ENCODE results near the gene PLK4.
"Not testable (repeated sequence)": the region's sequence is repeated elsewhere in the genome, so short reads cannot be mapped to it uniquely, and the experiment has no call there.

PLK4 gene

GRCh38 chr4:127916512-127916911 is 35.8 kb downstream of the PLK4 start:
- no peak for TF ChIP-seq CTCF (IDR thresholded peaks at IDR 0.05; ENCODE audit: unreplicated experiment in 3 of 3)
- peaks cover 4% of the 10 kb centered on the region for H3K36me3 Mint-ChIP-seq (ENCODE audit: low read depth)
- H3K27me3 Mint-ChIP-seq (ENCODE audit: low read depth) = no peaks in the 10 kb centered on the region
- no peaks in the 10 kb centered on the region for H3K9me3 Mint-ChIP-seq
- no peak overlapping the region for H3K27ac Mint-ChIP-seq
- peaks cover 5% of the 10 kb centered on the region for H3K4me1 Mint-ChIP-seq
- H3K4me3 Mint-ChIP-seq = no peak overlapping the region

GRCh38 chr4:127917151-127917550 is 36.5 kb downstream of the PLK4 start:
- Mint-ChIP-seq H3K36me3 (ENCODE audit: low read depth) (peaks cover 4% of the 10 kb centered on the region), H3K27me3 (ENCODE audit: low read depth) (no peaks in the 10 kb centered on the region), H3K4me1 (peaks cover 5% of the 10 kb centered on the region), H3K27ac (no peak overlapping the region), H3K4me3 (no peak overlapping the region), H3K9me3 (no peaks in the 10 kb centered on the region)
- TF ChIP-seq CTCF (IDR thresholded peaks at IDR 0.05; ENCODE audit: unreplicated experiment in 3 of 3) = no peak

- H3K9me3 Mint-ChIP-seq = peaks cover 8% of the 10 kb centered on the region
- no peaks in the 10 kb centered on the region for H3K27me3 Mint-ChIP-seq (ENCODE audit: low read depth)
- H3K27ac Mint-ChIP-seq = no peak overlapping the region
- no peak for TF ChIP-seq CTCF (IDR thresholded peaks at IDR 0.05; ENCODE audit: unreplicated experiment in 3 of 3)
- peaks cover 27% of the 10 kb centered on the region for H3K36me3 Mint-ChIP-seq (ENCODE audit: low read depth)
- H3K4me1 Mint-ChIP-seq = peaks cover 5% of the 10 kb centered on the region
- H3K4me3 Mint-ChIP-seq = no peak overlapping the region
These were observed 39.8 kb downstream of the PLK4 start for GRCh38 chr4:127920521-127920920.

GRCh38 chr4:127922226-127922625 is 41.5 kb downstream of the PLK4 start:
- Mint-ChIP-seq H3K36me3 (ENCODE audit: low read depth) (peaks cover 37% of the 10 kb centered on the region), H3K4me3 (no peak overlapping the region), H3K27me3 (ENCODE audit: low read depth) (no peaks in the 10 kb centered on the region), H3K27ac (no peak overlapping the region), H3K9me3 (peaks cover 10% of the 10 kb centered on the region), H3K4me1 (peaks cover 3% of the 10 kb centered on the region)
- TF ChIP-seq CTCF (IDR thresholded peaks at IDR 0.05; ENCODE audit: unreplicated experiment in 3 of 3) = no peak

GRCh38 chr4:127925720-127926119 is 45.0 kb downstream of the PLK4 start:
- not testable (repeated sequence) for H3K4me3 Mint-ChIP-seq; H3K4me1 Mint-ChIP-seq; H3K27me3 Mint-ChIP-seq (ENCODE audit: low read depth); H3K27ac Mint-ChIP-seq
- Mint-ChIP-seq H3K36me3 (ENCODE audit: low read depth) (peaks cover 44% of the 10 kb centered on the region), H3K9me3 (peaks cover 10% of the 10 kb centered on the region)

GRCh38 chr4:127930175-127930574 is 49.5 kb downstream of the PLK4 start:
- H3K36me3 Mint-ChIP-seq (ENCODE audit: low read depth) = peaks cover 25% of the 10 kb centered on the region

GRCh38 chr4:127931836-127932235 is 51.1 kb downstream of the PLK4 start:
- H3K4me3 Mint-ChIP-seq; H3K27me3 Mint-ChIP-seq (ENCODE audit: low read depth); H3K27ac Mint-ChIP-seq; H3K4me1 Mint-ChIP-seq; H3K9me3 Mint-ChIP-seq: not testable (repeated sequence)
- peaks cover 12% of the 10 kb centered on the region for H3K36me3 Mint-ChIP-seq (ENCODE audit: low read depth)

More at GRCh38 chr4:127930175-127930574, 49.5 kb downstream of the PLK4 start:
- H3K4me1 Mint-ChIP-seq = no peaks in the 10 kb centered on the region
- peaks cover 2% of the 10 kb centered on the region for H3K9me3 Mint-ChIP-seq
- H3K4me3 Mint-ChIP-seq = no peak overlapping the region
- H3K27me3 Mint-ChIP-seq (ENCODE audit: low read depth) = no peaks in the 10 kb centered on the region
- no peak for TF ChIP-seq CTCF (IDR thresholded peaks at IDR 0.05; ENCODE audit: unreplicated experiment in 3 of 3)
- no peak overlapping the region for H3K27ac Mint-ChIP-seq

All from nephron (organoid).